Daoy (cell line): ENCODE results near the gene IER2. TPM values are rescaled to one million over a fixed set of nuclear protein-coding genes. Genes with fewer than 3 reads are reported as not detected.
"Not testable (repeated sequence)": the region's sequence is repeated elsewhere in the genome, so short reads cannot be mapped to it uniquely, and the experiment has no call there.

Source experiments
- DNase-seq: peaks from one replicate; pipeline ENCODE4 v3.0.0-alpha.2; 2015; ENCODE audit warnings: low read depth
- total RNA-seq: library from RNA; depleted of rRNA; stranded (reverse); fragments of >200 nt; shearing (Covaris generic); gene quantifications from 2 replicates; pipeline ENCODE4 v1.2.3, GENCODE V29; 2014; rRNA removed

Gene IER2
- total RNA-seq, 1 experiment from 2014 or later: 27.3 TPM

- no peak for DNase-seq
These were observed 48.4 kb downstream of the IER2 start for GRCh38 chr19:13198634-13199033.

GRCh38 chr19:13202112-13202511 lies 51.9 kb downstream of the IER2 start:
- not testable (repeated sequence) for DNase-seq

Other genes starting within 250 kb of the IER2 start
- gene SYCE2, start 231.1 kb upstream of the IER2 start, total RNA-seq: 0.63 TPM in 1 of 2 replicates, not detected in the other
- gene FARSA, start 216.7 kb upstream of the IER2 start, total RNA-seq: 105 and 122 TPM in 2 replicates
- gene CALR, start 211.8 kb upstream of the IER2 start, total RNA-seq: 961 and 1,048 TPM in 2 replicates
- gene RAD23A, start 204.5 kb upstream of the IER2 start, total RNA-seq: 125 and 151 TPM in 2 replicates
- gene GADD45GIP1, start 193.2 kb upstream of the IER2 start, total RNA-seq: 75.8 and 80.8 TPM in 2 replicates
- gene DAND5, start 180.8 kb upstream of the IER2 start, total RNA-seq: not detected in 2 replicates
- gene NFIX, start 154.9 kb upstream of the IER2 start, total RNA-seq: 8.3 and 9.9 TPM in 2 replicates
- gene LYL1, start 47.6 kb upstream of the IER2 start, total RNA-seq: 0.24 and 0.34 TPM in 2 replicates
- gene TRMT1, start 33.7 kb upstream of the IER2 start, total RNA-seq: 61.6 and 67.5 TPM in 2 replicates
- gene NACC1, start 32.1 kb upstream of the IER2 start, total RNA-seq: 50.6 and 51.2 TPM in 2 replicates
- gene STX10, start within 50 bp of the IER2 start, total RNA-seq: 88.8 and 89.8 TPM in 2 replicates